ENCODE data around the gene KCNT2. TPM values are rescaled to one million over a fixed set of nuclear protein-coding genes. Genes with fewer than 3 reads are reported as not detected.
A peak's percentile ranks its signal among the peaks of the same experiment; 100 is the strongest.

The KCNT2 gene
- total and polyA plus RNA-seq, 9 of the 15 experiments (the other 6 are each of a cell fraction or from before 2014, with no cell fraction given), result 0.13 to 0.73 (median 0.28) TPM

GRCh38 chr1:196180847-196181593, 427.2 kb downstream of the KCNT2 start (continued):
- TF ChIP-seq NFIC (IDR thresholded peaks at IDR 0.05) (no peak), NFE2L1 (tag; IDR thresholded peaks at IDR 0.05; ENCODE audit: borderline replicate concordance, low read depth) (no peak), ATF2 (CRISPR knock-in tag; IDR thresholded peaks at IDR 0.05) (no peak), CTBP1 (IDR thresholded peaks at IDR 0.05; ENCODE audit: borderline replicate concordance) (0 out of 2 replicates have a peak, but pooled peaks have one; percentile 13), PHF21A (IDR thresholded peaks at IDR 0.05; ENCODE audit: borderline replicate concordance, low read depth) (no peak), ZNF263 (CRISPR knock-in tag; IDR thresholded peaks at IDR 0.05; ENCODE audit: borderline replicate concordance) (no peak), RERE (CRISPR knock-in tag; IDR thresholded peaks at IDR 0.05; ENCODE audit: borderline replicate concordance) (no peak), SP1 (CRISPR knock-in tag; IDR thresholded peaks at IDR 0.05) (no peak), HDAC8 (tag; IDR thresholded peaks at IDR 0.05) (no peak), KLF6 (CRISPR knock-in tag; IDR thresholded peaks at IDR 0.05; ENCODE audit: borderline replicate concordance) (no peak), FOSL1 (tag; conservative IDR thresholded peaks at IDR 0.05) (peak; percentile 91), MXI1 (IDR thresholded peaks at IDR 0.05; ENCODE audit: low read depth, low read length) (no peak), ZNF143 (CRISPR knock-in tag; IDR thresholded peaks at IDR 0.05) (no peak), TRIM24 (IDR thresholded peaks at IDR 0.05) (no peak), SREBF2 (CRISPR knock-in tag; IDR thresholded peaks at IDR 0.05) (no peak), DMBX1 (CRISPR knock-in tag; IDR thresholded peaks at IDR 0.05; ENCODE audit: borderline replicate concordance) (0 out of 2 replicates have a peak, but pooled peaks have one; percentile 9), POLR2AphosphoS5 (IDR thresholded peaks at IDR 0.05; ENCODE audit: control insufficient read depth, insufficient read depth, low read depth, low read length) (no peak), EHMT2 (IDR thresholded peaks at IDR 0.05) (peak; percentile 66; the same call in 1 of the 2 replicates), ELF4 (CRISPR knock-in tag; IDR thresholded peaks at IDR 0.05) (no peak)
